Measurements from ENCODE around the gene DSCAML1. TPM values are rescaled to one million over a fixed set of nuclear protein-coding genes. Genes with fewer than 3 reads are reported as not detected.

The DSCAML1 gene
- total and polyA plus RNA-seq, 5 donors from 2014 or later: 0.08 to 1.6 (median 0.30) TPM; not detected in 1

- no peaks in the 10 kb centered on the region for H3K9me3 Mint-ChIP-seq
- no peaks in the 10 kb centered on the region for H3K36me3 Mint-ChIP-seq
- H3K4me1 Mint-ChIP-seq: peaks cover 7 to 32% (median 16%) of the 10 kb centered on the region in 4 donors
- no peak overlapping the region for H3K4me3 Mint-ChIP-seq
- peak overlapping the region; percentile 59 to 72 (median 63) for H3K27ac Mint-ChIP-seq
- H3K9me3 ChIP-seq (ENCODE audit: control insufficient read depth in 2 of 2, low read length in 2 of 2): no peaks in the 10 kb centered on the region
- no peaks in the 10 kb centered on the region for H3K4me1 ChIP-seq (ENCODE audit: control insufficient read depth, insufficient read depth, low read length, poor library complexity, severe bottlenecking)
- H3K27ac ChIP-seq (ENCODE audit: insufficient read depth, low read length, poor library complexity, severe bottlenecking): no peak overlapping the region
- H3K4me3 ChIP-seq (ENCODE audit: low read depth, low read length): no peak overlapping the region
- peaks cover 4% of the 10 kb centered on the region for H3K27me3 Mint-ChIP-seq
- H3K27me3 ChIP-seq (ENCODE audit: control insufficient read depth, insufficient read depth, low read length): no peaks in the 10 kb centered on the region
- no peaks in the 10 kb centered on the region for H3K36me3 ChIP-seq (ENCODE audit: control insufficient read depth, insufficient read depth, low read length)
- ATAC-seq (ENCODE audit: low read depth in 2 of 2) (no peak), DNase-seq (no peak)
These were observed 189.6 kb downstream of the DSCAML1 start for GRCh38 chr11:117607449-117607848.

GRCh38 chr11:117606790-117607189 lies 190.2 kb downstream of the DSCAML1 start:
- DNase-seq (no peak), ATAC-seq (ENCODE audit: low read depth in 2 of 2) (no peak)
- Histone ChIP-seq H3K4me1 (ENCODE audit: control insufficient read depth, insufficient read depth, low read length, poor library complexity, severe bottlenecking) (no peaks in the 10 kb centered on the region), H3K4me3 (ENCODE audit: low read depth, low read length) (no peak overlapping the region), H3K36me3 (ENCODE audit: control insufficient read depth, insufficient read depth, low read length) (no peaks in the 10 kb centered on the region), H3K27me3 (ENCODE audit: control insufficient read depth, insufficient read depth, low read length) (no peaks in the 10 kb centered on the region), H3K27ac (ENCODE audit: insufficient read depth, low read length, poor library complexity, severe bottlenecking) (no peak overlapping the region), H3K9me3 (ENCODE audit: control insufficient read depth in 2 of 2, low read length in 2 of 2) (no peaks in the 10 kb centered on the region)
- Mint-ChIP-seq H3K4me1 (peaks cover 7 to 32% (median 16%) of the 10 kb centered on the region in 4 donors), H3K4me3 (peak overlapping the region in 1 of 4 donors; percentile 22), H3K27me3 (peaks cover 4% of the 10 kb centered on the region), H3K36me3 (no peaks in the 10 kb centered on the region), H3K27ac (peak overlapping the region; percentile 2 to 63 (median 44)), H3K9me3 (no peaks in the 10 kb centered on the region)

GRCh38 chr11:117606211-117606610 lies 190.8 kb downstream of the DSCAML1 start:
- Mint-ChIP-seq H3K27ac (peak overlapping the region; percentile 6 to 74 (median 44)), H3K4me3 (peak overlapping the region in 3 of 4 donors; percentile 22 to 54 (median 33)), H3K9me3 (no peaks in the 10 kb centered on the region), H3K36me3 (no peaks in the 10 kb centered on the region), H3K4me1 (peaks cover 7 to 28% (median 16%) of the 10 kb centered on the region in 4 donors), H3K27me3 (peaks cover 4% of the 10 kb centered on the region)
- Histone ChIP-seq H3K4me1 (ENCODE audit: control insufficient read depth, insufficient read depth, low read length, poor library complexity, severe bottlenecking) (no peaks in the 10 kb centered on the region), H3K27me3 (ENCODE audit: control insufficient read depth, insufficient read depth, low read length) (no peaks in the 10 kb centered on the region), H3K4me3 (ENCODE audit: low read depth, low read length) (peak overlapping the region; percentile 42), H3K36me3 (ENCODE audit: control insufficient read depth, insufficient read depth, low read length) (no peaks in the 10 kb centered on the region), H3K9me3 (ENCODE audit: control insufficient read depth in 2 of 2, low read length in 2 of 2) (no peaks in the 10 kb centered on the region), H3K27ac (ENCODE audit: insufficient read depth, low read length, poor library complexity, severe bottlenecking) (no peak overlapping the region)
- ATAC-seq (ENCODE audit: low read depth in 2 of 2) (peak; percentile 58 to 72), DNase-seq (peak in 2 of 3 donors; percentile 0 to 70)

- peak overlapping the region in 1 of 3 donors; percentile 20 for H3K27ac Mint-ChIP-seq
- ATAC-seq (ENCODE audit: low read depth in 2 of 2) (no peak), DNase-seq (no peak)
- H3K36me3 ChIP-seq (ENCODE audit: control insufficient read depth, insufficient read depth, low read length): no peaks in the 10 kb centered on the region
- H3K4me3 ChIP-seq (ENCODE audit: low read depth, low read length): no peak overlapping the region
- H3K4me3 Mint-ChIP-seq: no peak overlapping the region
- H3K27ac ChIP-seq (ENCODE audit: insufficient read depth, low read length, poor library complexity, severe bottlenecking): no peak overlapping the region
- peaks cover 6% of the 10 kb centered on the region for H3K27me3 Mint-ChIP-seq
- H3K9me3 Mint-ChIP-seq: no peaks in the 10 kb centered on the region
- no peaks in the 10 kb centered on the region for H3K4me1 ChIP-seq (ENCODE audit: control insufficient read depth, insufficient read depth, low read length, poor library complexity, severe bottlenecking)
- H3K27me3 ChIP-seq (ENCODE audit: control insufficient read depth, insufficient read depth, low read length): no peaks in the 10 kb centered on the region
- peaks cover 7 to 20% (median 13%) of the 10 kb centered on the region in 4 donors for H3K4me1 Mint-ChIP-seq
- H3K9me3 ChIP-seq (ENCODE audit: control insufficient read depth in 2 of 2, low read length in 2 of 2): no peaks in the 10 kb centered on the region
- no peaks in the 10 kb centered on the region for H3K36me3 Mint-ChIP-seq
These were observed 191.7 kb downstream of the DSCAML1 start for GRCh38 chr11:117605331-117605730.

DNA sequence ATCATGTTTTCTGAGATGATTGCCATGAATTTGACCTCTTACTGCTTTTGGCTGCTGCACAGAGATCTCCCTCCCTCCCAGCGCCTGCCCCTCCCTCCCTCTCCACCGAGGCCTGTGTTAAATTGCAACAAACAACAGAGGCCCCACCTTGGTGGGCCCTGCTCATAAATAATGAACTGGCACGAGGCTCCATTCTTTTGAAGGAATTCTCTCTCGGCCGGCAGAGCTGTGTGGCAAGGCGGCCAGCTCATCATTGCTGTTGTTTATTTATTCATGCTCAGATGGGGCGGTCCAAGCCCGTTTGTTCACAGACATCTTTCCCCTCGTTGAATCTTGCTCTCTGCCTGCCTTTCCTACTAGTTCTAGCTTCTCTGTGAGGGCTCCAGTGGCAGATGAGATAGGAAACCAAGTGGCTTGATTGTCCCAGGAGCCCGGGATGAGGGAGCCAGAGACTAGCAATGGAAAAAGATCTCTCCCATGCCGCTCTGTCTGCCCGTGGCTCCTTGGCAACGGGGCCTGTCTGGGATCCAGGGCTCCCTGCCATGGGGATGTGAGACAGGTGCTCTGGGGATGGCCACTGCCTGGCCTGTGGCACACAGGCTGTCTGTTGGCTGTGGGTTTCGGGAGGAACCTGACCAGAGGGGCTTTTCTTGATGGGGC lies 192.6 kb downstream of the DSCAML1 start:
- Mint-ChIP-seq H3K27ac (no peak overlapping the region), H3K9me3 (no peaks in the 10 kb centered on the region), H3K36me3 (no peaks in the 10 kb centered on the region), H3K27me3 (peaks cover 5% of the 10 kb centered on the region), H3K4me1 (peaks cover 5 to 13% (median 9%) of the 10 kb centered on the region in 4 donors), H3K4me3 (no peak overlapping the region)
- Histone ChIP-seq H3K36me3 (ENCODE audit: control insufficient read depth, insufficient read depth, low read length) (no peaks in the 10 kb centered on the region), H3K9me3 (ENCODE audit: control insufficient read depth in 2 of 2, low read length in 2 of 2) (no peaks in the 10 kb centered on the region), H3K4me3 (ENCODE audit: low read depth, low read length) (no peak overlapping the region), H3K4me1 (ENCODE audit: control insufficient read depth, insufficient read depth, low read length, poor library complexity, severe bottlenecking) (no peaks in the 10 kb centered on the region), H3K27ac (ENCODE audit: insufficient read depth, low read length, poor library complexity, severe bottlenecking) (no peak overlapping the region), H3K27me3 (ENCODE audit: control insufficient read depth, insufficient read depth, low read length) (no peaks in the 10 kb centered on the region)
- DNase-seq (no peak), ATAC-seq (ENCODE audit: low read depth in 2 of 2) (no peak)

GRCh38 chr11:117603932-117604331 lies 193.1 kb downstream of the DSCAML1 start:
- Mint-ChIP-seq H3K9me3 (no peaks in the 10 kb centered on the region), H3K36me3 (no peaks in the 10 kb centered on the region), H3K27me3 (peaks cover 10% of the 10 kb centered on the region), H3K27ac (no peak overlapping the region), H3K4me3 (no peak overlapping the region), H3K4me1 (peaks cover 5 to 13% (median 9%) of the 10 kb centered on the region in 4 donors)
- H3K36me3 ChIP-seq (ENCODE audit: control insufficient read depth, insufficient read depth, low read length): no peaks in the 10 kb centered on the region
- H3K4me3 ChIP-seq (ENCODE audit: low read depth, low read length): no peak overlapping the region
- H3K27ac ChIP-seq (ENCODE audit: insufficient read depth, low read length, poor library complexity, severe bottlenecking): no peak overlapping the region
- ATAC-seq (ENCODE audit: low read depth in 2 of 2) (no peak), DNase-seq (no peak)
- H3K27me3 ChIP-seq (ENCODE audit: control insufficient read depth, insufficient read depth, low read length): no peaks in the 10 kb centered on the region
- H3K4me1 ChIP-seq (ENCODE audit: control insufficient read depth, insufficient read depth, low read length, poor library complexity, severe bottlenecking): no peaks in the 10 kb centered on the region
- H3K9me3 ChIP-seq (ENCODE audit: control insufficient read depth in 2 of 2, low read length in 2 of 2): no peaks in the 10 kb centered on the region

DNA sequence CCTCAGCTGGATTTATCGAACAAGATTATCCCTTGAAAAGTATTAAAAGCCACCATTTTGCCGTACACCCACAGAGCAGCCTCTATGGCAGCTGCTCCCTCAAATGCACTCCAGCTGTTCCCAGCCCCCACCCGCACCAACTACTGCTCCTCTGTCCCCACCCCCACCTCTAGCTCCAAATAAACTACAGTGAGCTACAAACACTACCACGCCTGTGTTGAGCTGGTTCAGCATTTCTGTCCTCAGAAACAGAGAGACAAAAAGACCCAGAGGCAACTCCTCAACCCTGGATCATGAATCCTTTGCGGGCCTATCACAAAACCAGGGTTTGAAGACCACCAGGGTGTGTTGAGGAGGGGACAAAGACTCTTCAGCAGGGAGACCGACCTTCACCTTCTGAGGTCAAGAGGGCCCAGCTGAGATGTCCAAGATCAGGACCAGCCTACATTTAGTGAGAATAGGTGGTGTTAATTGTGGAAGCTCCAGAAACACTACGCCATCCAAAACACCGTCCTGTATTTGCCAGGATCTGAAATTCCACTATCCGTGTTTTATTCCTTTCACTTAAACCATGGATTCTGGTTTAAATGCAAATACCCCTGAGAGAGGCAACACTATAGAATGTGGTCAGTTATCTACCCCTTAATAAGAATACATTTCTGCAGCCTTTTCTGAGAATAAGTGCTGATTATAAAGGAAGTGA lies 195.9 kb downstream of the DSCAML1 start:
- DNase-seq (no peak), ATAC-seq (ENCODE audit: low read depth in 2 of 2) (no peak)
- Histone ChIP-seq H3K27me3 (ENCODE audit: control insufficient read depth, insufficient read depth, low read length) (peaks cover 3% of the 10 kb centered on the region), H3K4me1 (ENCODE audit: control insufficient read depth, insufficient read depth, low read length, poor library complexity, severe bottlenecking) (no peaks in the 10 kb centered on the region), H3K36me3 (ENCODE audit: control insufficient read depth, insufficient read depth, low read length) (no peaks in the 10 kb centered on the region), H3K9me3 (ENCODE audit: control insufficient read depth in 2 of 2, low read length in 2 of 2) (no peaks in the 10 kb centered on the region), H3K27ac (ENCODE audit: insufficient read depth, low read length, poor library complexity, severe bottlenecking) (no peak overlapping the region), H3K4me3 (ENCODE audit: low read depth, low read length) (no peak overlapping the region)
- Mint-ChIP-seq H3K27me3 (peaks cover 15% of the 10 kb centered on the region), H3K9me3 (no peaks in the 10 kb centered on the region), H3K4me1 (peaks cover 1 to 3% (median 2%) of the 10 kb centered on the region in 4 donors), H3K27ac (no peak overlapping the region), H3K36me3 (no peaks in the 10 kb centered on the region), H3K4me3 (no peak overlapping the region)
